HG03457 (cell line): ENCODE results near the gene CCDC51.

Experiments used
- ATAC-seq: cut with Tn5 transposase; IDR thresholded peaks from one replicate; pipeline ENCODE4 v1.9.1; 2021; ENCODE audit warnings: moderate number of reproducible peaks; ENCODE audit not compliant: unreplicated experiment

Gene CCDC51

GRCh38 chr3:48435223-48435595, 4.7 kb downstream of the CCDC51 start:
- ATAC-seq = no peak

- no peak for ATAC-seq
Measured at GRCh38 chr3:48434591-48435222, 5.2 kb downstream of the CCDC51 start.

DNA sequence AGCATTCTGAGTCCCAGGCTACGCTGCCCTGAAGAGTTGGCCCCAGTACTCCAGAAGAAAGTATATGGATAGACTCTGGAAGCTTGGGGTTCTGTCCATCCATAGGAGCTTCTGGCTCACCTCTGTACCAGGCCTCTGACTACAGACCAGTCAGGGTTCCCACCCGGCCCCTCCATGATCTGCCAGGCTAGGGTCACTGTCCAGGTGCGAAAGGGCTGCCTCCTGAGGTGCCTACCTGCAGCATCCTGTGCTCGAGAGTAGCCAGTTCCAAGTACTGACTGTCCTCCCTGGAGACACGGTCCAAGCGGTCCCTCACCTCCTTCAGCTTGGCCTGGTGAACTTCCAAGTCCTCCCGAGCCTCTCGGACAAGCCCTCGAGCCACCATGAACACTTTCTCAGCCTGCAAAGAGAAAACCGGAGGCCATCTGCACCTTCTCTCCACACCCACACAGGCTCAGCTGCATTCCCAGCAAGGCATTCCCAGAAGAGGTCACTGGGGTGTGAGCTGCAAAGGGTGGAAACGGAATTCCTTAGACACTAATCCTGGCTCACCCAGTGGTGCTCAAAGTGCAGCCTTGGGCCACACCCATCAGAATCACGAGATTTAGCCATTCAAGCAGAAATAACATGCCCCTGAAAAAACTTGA, 6.3 kb downstream of the CCDC51 start:
- ATAC-seq = no peak

- no peak for ATAC-seq
Measured at GRCh38 chr3:48432411-48433371, 7.2 kb downstream of the CCDC51 start.

- no peak for ATAC-seq
Measured at GRCh38 chr3:48431224-48432029, 8.5 kb downstream of the CCDC51 start.

DNA sequence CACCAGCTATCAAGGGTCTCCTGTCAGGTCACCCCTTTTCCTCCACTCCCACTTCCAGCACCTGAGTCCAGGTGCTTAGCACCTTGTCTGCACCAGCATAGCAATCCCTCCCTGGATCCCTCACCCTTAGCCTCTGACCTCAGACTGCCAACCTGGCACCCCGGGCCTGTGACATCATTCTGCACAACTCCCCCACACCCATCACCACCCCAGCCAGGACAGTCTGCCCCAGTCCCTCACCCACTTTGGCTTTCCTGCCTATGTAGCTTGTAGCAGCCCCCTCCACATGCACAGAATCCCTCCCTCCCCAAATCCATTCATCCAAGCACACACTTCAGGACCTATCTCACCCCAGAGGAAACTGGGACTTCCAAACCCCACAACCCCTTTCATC, 9.2 kb downstream of the CCDC51 start:
- no peak for ATAC-seq

DNA sequence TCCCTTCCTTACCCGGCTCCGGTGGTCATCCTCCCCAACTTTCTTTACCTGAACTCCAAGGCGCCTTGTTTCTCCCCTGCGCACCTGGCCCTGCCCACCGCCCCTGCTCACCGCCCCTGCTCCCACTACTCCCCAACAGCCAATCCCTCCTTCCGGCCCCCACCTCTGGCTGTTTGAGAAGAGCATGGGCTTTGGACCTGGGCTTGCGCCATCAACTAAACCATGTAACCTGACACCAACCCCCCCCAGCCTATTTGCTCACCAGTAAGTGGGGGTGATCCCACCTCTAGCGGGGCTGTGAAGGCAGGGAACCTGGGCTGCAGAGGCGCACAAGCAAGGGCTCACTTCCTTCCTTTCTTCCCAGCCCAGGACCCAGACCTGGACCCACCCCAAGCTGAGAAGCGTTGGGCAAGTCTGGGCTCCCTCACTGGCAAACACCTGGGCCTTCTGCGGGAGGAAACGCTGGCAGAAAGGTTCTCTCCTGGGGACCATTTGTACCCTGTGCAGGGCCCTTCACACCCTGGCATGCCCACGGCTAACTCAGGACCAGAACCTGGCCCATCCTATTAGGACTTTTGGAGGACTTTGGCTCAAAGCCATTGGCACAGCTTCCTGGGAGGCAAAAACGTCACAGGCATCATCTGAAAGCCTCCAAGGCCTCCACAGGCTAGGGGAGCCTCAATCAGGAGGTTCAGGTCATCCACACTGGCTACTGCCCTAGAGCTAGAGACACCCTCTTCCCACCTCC, 9.8 kb downstream of the CCDC51 start, which contains the start of gene PLXNB1:
TSS of gene PLXNB1 (minus strand) at position 127 of the 748 bp plus-strand sequence. CDS start 5,475 bp downstream, outside the sequence.
- no peak for ATAC-seq

DNA sequence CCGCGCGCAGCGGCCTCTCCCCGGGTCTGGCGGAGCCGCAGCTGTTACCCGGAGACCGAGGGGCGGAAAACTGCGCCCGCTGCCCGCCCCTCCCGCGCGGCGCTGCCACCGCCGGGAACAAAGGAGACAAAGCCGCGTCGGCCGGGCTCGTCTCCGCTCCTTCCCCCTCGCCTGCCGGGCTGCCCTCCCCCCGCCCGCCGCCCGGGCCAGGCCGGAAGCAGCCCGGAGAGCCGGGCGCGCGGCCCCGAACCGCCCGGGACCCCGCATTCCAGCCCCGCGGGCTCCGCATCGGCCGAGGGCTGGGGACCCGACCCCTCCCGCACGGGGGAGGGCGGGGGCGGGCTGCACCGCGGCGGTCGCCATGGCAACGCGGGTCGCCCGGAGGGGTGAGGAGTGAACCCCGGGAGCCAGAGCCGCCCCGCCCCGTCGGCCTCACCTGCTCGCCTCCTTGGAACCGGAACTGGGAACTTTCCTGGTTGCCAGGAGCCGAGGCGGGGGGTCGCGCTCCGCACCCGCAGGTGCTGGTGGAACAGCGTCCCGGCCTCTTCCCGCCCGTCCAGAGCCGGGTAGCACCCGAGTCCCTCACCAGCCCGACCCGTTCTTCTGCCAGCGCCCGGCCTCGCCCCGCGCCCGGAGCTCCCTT, 10.5 kb downstream of the CCDC51 start:
- no peak for ATAC-seq

DNA sequence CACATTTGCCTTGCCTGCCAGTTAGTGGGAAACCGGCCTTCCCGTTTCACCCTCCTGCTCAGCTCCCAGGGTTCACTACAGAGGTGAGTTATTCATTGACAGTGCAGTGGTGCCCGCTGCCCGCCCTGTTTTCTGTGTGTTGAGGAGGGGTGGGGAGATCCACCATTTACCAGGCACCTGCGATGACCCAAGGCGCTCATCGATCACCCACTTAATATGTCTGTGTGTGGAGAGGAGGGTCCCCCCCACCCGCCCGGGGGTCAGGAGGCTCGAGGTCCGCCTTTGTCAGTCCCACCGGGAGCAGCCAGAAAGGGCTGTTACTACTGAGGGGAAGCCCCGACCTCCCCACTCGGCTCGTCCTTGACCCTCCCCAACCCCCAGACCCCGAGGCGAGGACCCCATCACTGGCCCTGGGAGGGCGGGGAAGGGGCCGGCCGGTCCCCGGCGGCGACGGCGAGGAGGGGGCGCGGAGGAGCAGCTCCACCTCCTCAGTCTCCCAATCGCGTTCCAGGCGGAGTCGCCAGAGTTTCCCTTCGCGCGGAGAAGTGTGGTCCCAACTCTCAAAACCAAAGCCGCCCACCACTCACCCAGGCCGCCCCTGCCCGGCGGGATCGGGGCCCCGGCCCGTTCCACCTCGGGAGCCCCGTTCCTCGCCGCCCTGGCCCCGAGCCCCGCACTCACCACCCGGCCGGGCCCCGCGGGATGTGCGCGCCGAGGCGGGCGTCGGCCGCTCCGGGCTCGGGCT, 11.2 kb downstream of the CCDC51 start:
- no peak for ATAC-seq

GRCh38 chr3:48428088-48428571, 11.8 kb downstream of the CCDC51 start:
- ATAC-seq = no peak

GRCh38 chr3:48427630-48427962, 12.3 kb downstream of the CCDC51 start:
- no peak for ATAC-seq

GRCh38 chr3:48426944-48427629, 12.8 kb downstream of the CCDC51 start:
- ATAC-seq = no peak

DNA sequence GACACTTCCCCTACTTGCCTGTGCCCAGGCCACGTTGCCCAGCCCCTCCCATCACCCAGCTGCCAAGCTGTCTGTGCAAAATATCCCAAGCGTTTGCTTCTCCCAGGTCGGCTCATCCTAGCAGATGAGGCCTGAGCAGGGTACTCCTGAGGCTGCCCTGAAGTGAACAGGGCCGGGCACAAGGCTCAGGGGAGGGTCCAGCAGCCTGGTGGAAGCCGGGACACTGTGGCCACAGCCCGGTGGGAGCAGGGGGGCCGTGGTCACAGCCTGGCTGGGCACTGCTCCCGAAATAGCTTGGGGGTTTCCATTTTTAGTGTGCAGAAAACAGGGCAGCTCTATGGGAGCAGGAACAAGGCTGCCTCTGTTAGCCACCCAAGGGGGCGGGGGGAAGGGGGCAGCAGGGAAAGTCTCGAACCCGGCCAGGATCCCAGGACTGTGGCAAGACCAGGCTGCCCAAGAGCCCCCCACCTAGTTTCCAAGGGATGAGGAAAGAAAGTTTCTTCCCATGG, 13.5 kb downstream of the CCDC51 start:
- ATAC-seq = no peak

- ATAC-seq = no peak
Measured at GRCh38 chr3:48425281-48425812, 14.6 kb downstream of the CCDC51 start.

DNA sequence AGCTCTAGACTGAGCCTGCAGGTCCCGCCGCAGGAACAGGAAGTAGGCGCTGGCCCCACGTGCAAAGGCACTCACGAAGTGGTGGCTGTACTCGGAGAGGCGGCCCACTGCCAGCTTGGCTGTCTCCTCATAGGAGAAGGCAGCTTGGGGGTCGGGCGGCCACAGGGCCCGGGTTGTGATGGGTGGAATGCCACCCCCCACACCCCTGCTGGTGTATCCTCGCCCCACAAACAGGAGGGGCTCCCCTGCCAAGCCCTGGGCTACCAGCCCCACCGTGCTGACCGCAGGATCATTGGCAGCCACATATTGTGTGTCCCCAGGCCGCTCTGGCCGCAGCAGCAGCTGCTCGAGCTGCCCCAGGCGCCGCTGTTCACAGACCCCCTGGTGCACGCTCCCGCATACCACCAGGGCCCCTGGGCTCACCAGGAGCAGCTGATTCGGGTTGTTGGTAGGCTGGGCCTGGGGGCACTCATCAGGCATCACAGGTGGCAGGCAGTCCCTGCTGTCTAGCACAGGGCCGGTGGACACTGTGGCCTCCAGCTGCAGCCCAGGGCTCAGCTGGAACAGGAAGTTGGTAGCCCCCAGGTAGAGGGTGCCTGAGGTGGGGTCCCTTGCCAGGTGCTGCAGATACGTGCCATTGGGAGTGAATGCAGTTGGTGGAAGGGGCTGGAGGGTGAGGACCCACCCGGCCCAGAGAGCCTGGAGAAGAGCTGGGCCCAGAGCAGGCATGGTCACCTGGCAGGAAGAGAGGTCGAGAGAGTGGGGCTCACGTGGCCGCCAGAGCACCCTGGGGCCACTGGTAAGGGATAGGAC, 15.8 kb downstream of the CCDC51 start:
- ATAC-seq = no peak

GRCh38 chr3:48423241-48423882, 16.6 kb downstream of the CCDC51 start:
- ATAC-seq = no peak

DNA sequence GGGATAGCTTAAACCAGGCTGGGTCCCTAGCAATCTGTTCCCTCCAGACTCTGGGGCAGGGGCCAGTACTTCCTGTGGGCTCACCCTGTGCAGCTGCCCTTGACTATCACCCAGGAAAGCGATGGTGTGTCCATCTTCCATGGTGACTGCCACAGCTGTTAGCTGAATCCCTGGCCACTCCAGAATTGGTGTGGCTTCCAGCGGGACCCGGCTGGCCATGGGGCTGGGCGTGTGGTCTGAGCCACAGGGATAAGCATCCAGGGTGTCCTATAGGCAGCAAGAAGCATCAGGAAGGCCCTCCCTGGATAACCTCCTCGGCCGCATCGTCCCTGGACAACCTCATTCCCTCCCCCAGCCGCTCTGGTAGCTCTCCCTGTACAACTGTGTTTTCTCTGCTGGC, 17.2 kb downstream of the CCDC51 start:
- ATAC-seq = no peak
